Left ventricle myocardium inferior (tissue), 1 donor: Measurements from ENCODE around the gene IQCH. TPM values are rescaled to one million over a fixed set of nuclear protein-coding genes. Genes with fewer than 3 reads are reported as not detected.
"Not testable (repeated sequence)": the region's sequence is repeated elsewhere in the genome, so short reads cannot be mapped to it uniquely, and the experiment has no call there.

Source experiments
- DNase-seq: peaks from one replicate; pipeline ENCODE4 v3.0.0-alpha.2; 2020
- H3K27ac ChIP-seq: fragments of 200-600 bp; replicated peaks from 2 replicates; pipeline ENCODE4 v1.8.0; 2021
- H3K27me3 ChIP-seq: fragments of 200-600 bp; 2 replicates; pipeline ENCODE4 v1.8.0; 2021; ENCODE audit warnings: low read depth
- H3K36me3 ChIP-seq: fragments of 200-600 bp; 2 replicates; pipeline ENCODE4 v1.8.0; 2021
- H3K4me1 ChIP-seq: fragments of 200-600 bp; 2 replicates; pipeline ENCODE4 v1.8.0; 2021
- H3K4me3 ChIP-seq: fragments of 200-600 bp; 2 replicates; pipeline ENCODE4 v1.8.0; 2021; ENCODE audit warnings: mild to moderate bottlenecking, moderate library complexity
- H3K9me3 ChIP-seq: fragments of 200-600 bp; replicated peaks from 2 replicates; pipeline ENCODE4 v1.8.0; 2021
- CTCF ChIP-seq: fragments of 200-600 bp; IDR thresholded peaks from 2 replicates; pipeline ENCODE4 v1.8.0; 2021; ENCODE audit warnings: antibody characterized with exemption, mild to moderate bottlenecking, borderline replicate concordance
- intact Hi-C: fragments of 100-400 bp; cut with micrococcal nuclease; formaldehyde crosslinking; loops from one replicate; pipeline ENCODE4 v1.11.0; 2022
- total RNA-seq: library from RNA; stranded (reverse); fragmentation: NEBNext Ultra II Directional; extraction: Animal tissue kit (Norgen Biotek cat#: 25700); gene quantifications from one replicate; pipeline ENCODE4 v1.2.1, GENCODE V29; 2021
- donor health status: DM: no; HTN: yes; CAD: no; lungs with severe emphysema.

The IQCH gene
- total RNA-seq, 1 donor from 2014 or later = 1.1 TPM

GRCh38 chr15:67359431-67360079 is 105.0 kb downstream of the IQCH start:
- Histone ChIP-seq H3K27me3 (no peaks in the 10 kb centered on the region), H3K9me3 (peaks cover 3% of the 10 kb centered on the region), H3K4me3 (no peak overlapping the region), H3K4me1 (no peaks in the 10 kb centered on the region), H3K36me3 (no peaks in the 10 kb centered on the region), H3K27ac (no peak overlapping the region)
- TF ChIP-seq CTCF = no peak
- DNase-seq = no peak
- intact Hi-C loops = no loop called here

- Histone ChIP-seq H3K36me3 (no peaks in the 10 kb centered on the region), H3K4me3 (no peak overlapping the region), H3K27me3 (no peaks in the 10 kb centered on the region), H3K4me1 (no peaks in the 10 kb centered on the region), H3K9me3 (peaks cover 3% of the 10 kb centered on the region), H3K27ac (no peak overlapping the region)
- intact Hi-C loops = no loop called here
- no peak for TF ChIP-seq CTCF
- no peak for DNase-seq
Observed at GRCh38 chr15:67361100-67361499, 106.5 kb downstream of the IQCH start.

GRCh38 chr15:67363712-67364111 is 109.1 kb downstream of the IQCH start:
- H3K9me3 ChIP-seq, H3K4me1 ChIP-seq, H3K27me3 ChIP-seq, DNase-seq, H3K36me3 ChIP-seq, H3K27ac ChIP-seq, intact Hi-C loops, H3K4me3 ChIP-seq: not testable (repeated sequence)

- TF ChIP-seq CTCF = no peak
- intact Hi-C loops = no loop called here
- DNase-seq = no peak
- Histone ChIP-seq H3K4me3 (no peak overlapping the region), H3K9me3 (peaks cover 3% of the 10 kb centered on the region), H3K27me3 (no peaks in the 10 kb centered on the region), H3K36me3 (no peaks in the 10 kb centered on the region), H3K27ac (no peak overlapping the region), H3K4me1 (no peaks in the 10 kb centered on the region)
Observed at GRCh38 chr15:67365994-67366393, 111.4 kb downstream of the IQCH start.

GRCh38 chr15:67366904-67367303 is 112.3 kb downstream of the IQCH start:
- no peak overlapping the region for H3K4me3 ChIP-seq
- intact Hi-C loops = no loop called here
- DNase-seq = no peak
- no peak overlapping the region for H3K27ac ChIP-seq
- no peak for TF ChIP-seq CTCF
- peaks cover 3% of the 10 kb centered on the region for H3K9me3 ChIP-seq
- H3K36me3 ChIP-seq = no peaks in the 10 kb centered on the region
- no peaks in the 10 kb centered on the region for H3K4me1 ChIP-seq
- H3K27me3 ChIP-seq = no peaks in the 10 kb centered on the region

GRCh38 chr15:67369359-67369998 is 114.9 kb downstream of the IQCH start:
- Histone ChIP-seq H3K27ac (no peak overlapping the region), H3K9me3 (no peaks in the 10 kb centered on the region), H3K4me1 (no peaks in the 10 kb centered on the region), H3K36me3 (no peaks in the 10 kb centered on the region), H3K27me3 (no peaks in the 10 kb centered on the region), H3K4me3 (no peak overlapping the region)
- TF ChIP-seq CTCF = no peak
- DNase-seq = no peak
- intact Hi-C loops = no loop called here
